Liver (tissue), 9 donors: ENCODE data around the gene RNF212. TPM values are rescaled to one million over a fixed set of nuclear protein-coding genes. Genes with fewer than 3 reads are reported as not detected.

Source experiments
- DNase-seq: peaks from one replicate; pipeline ENCODE4 v3.0.0-alpha.2; 2017; ENCODE audit warnings: low spot score
- H3K27ac ChIP-seq, 2 donors: one replicate each; pipeline ENCODE4 v1.7.0; 2013; ENCODE audit warnings: inconsistent platforms in 2 of 2, low read length in 2 of 2, control low read depth in 1 of 2, low read depth in 1 of 2, mild to moderate bottlenecking in 1 of 2
- H3K27me3 ChIP-seq, 4 donors: one replicate each; pipeline versions ENCODE4 v1.6.1 to v1.7.0; 2013; ENCODE audit warnings: low read length in 3 of 4, inconsistent platforms in 1 of 4, mild to moderate bottlenecking in 1 of 4, moderate library complexity in 1 of 4; ENCODE audit not compliant: control insufficient read depth in 4 of 4, insufficient read depth in 4 of 4
- H3K36me3 ChIP-seq, 4 donors: one replicate each; pipeline versions ENCODE4 v1.6.1 to v1.7.0; 2013; ENCODE audit warnings: low read length in 3 of 4, mild to moderate bottlenecking in 3 of 4, low read depth in 1 of 4, moderate library complexity in 1 of 4; ENCODE audit not compliant: control insufficient read depth in 4 of 4, insufficient read depth in 3 of 4
- H3K4me1 ChIP-seq, 4 donors: one replicate each; pipeline versions ENCODE4 v1.6.1 to v1.7.0; 2013; ENCODE audit warnings: low read length in 3 of 4, mild to moderate bottlenecking in 3 of 4, moderate library complexity in 1 of 4; ENCODE audit not compliant: control insufficient read depth in 4 of 4, insufficient read depth in 4 of 4
- H3K4me3 ChIP-seq, 3 donors: one replicate each; pipeline versions ENCODE4 v1.6.1 to v1.7.0; 2013; ENCODE audit warnings: low read length in 3 of 3, control low read depth in 1 of 3, low read depth in 1 of 3, mild to moderate bottlenecking in 1 of 3
- H3K9ac ChIP-seq, 2 donors: one replicate each; pipeline ENCODE4 v1.7.0; 2013; ENCODE audit warnings: low read length in 2 of 2, mild to moderate bottlenecking in 2 of 2, moderate library complexity in 2 of 2, control low read depth in 1 of 2, low read depth in 1 of 2
- H3K9me3 ChIP-seq, 4 donors: one replicate each; pipeline versions ENCODE4 v1.6.1 to v1.7.0; 2013; ENCODE audit warnings: low read length in 3 of 4; ENCODE audit not compliant: control insufficient read depth in 4 of 4
- ATF3 ChIP-seq: IDR thresholded peaks from 2 replicates; pipeline ENCODE4 v1.6.1; 2016; ENCODE audit warnings: antibody characterized with exemption
- CTCF ChIP-seq: fragments of 150-350 bp; IDR thresholded peaks from 2 replicates; pipeline ENCODE4 v1.5.1; 2017; ENCODE audit warnings: improper control_type of control experiment, low read depth, low read length; ENCODE audit not compliant: missing input control
- EGR1 ChIP-seq, 2 donors: IDR thresholded peaks; 2 replicates each; pipeline ENCODE4 v1.6.1; 2016 to 2018; ENCODE audit warnings: antibody characterized with exemption in 2 of 2, low read depth in 2 of 2
- FOXA2 ChIP-seq: IDR thresholded peaks from 2 replicates; pipeline ENCODE4 v1.6.1; 2016; ENCODE audit warnings: antibody characterized with exemption
- HNF4A ChIP-seq, 2 donors: conservative IDR thresholded peaks; 2 replicates each; pipeline ENCODE4 v1.6.1; 2016; ENCODE audit warnings: antibody characterized with exemption in 2 of 2, mild to moderate bottlenecking in 2 of 2
- HNF4G ChIP-seq: IDR thresholded peaks from 2 replicates; pipeline ENCODE4 v1.6.1; 2016; ENCODE audit warnings: antibody characterized with exemption
- JUND ChIP-seq, 2 donors: IDR thresholded peaks; 2 replicates each; pipeline ENCODE4 v1.6.1; 2016; ENCODE audit warnings: antibody characterized with exemption in 2 of 2
- NR2F2 ChIP-seq: IDR thresholded peaks from 2 replicates; pipeline ENCODE4 v1.6.1; 2016; ENCODE audit warnings: antibody characterized with exemption
- REST ChIP-seq: IDR thresholded peaks from 2 replicates; pipeline ENCODE4 v1.6.1; 2016; ENCODE audit warnings: antibody characterized with exemption, mild to moderate bottlenecking
- RXRA ChIP-seq, 2 donors: IDR thresholded peaks; 2 replicates each; pipeline ENCODE4 v1.6.1; 2017 to 2018; ENCODE audit warnings: antibody characterized with exemption in 2 of 2, mild to moderate bottlenecking in 1 of 2
- SP1 ChIP-seq: IDR thresholded peaks from 2 replicates; pipeline ENCODE4 v1.6.1; 2018; ENCODE audit warnings: antibody characterized with exemption, mild to moderate bottlenecking
- TAF1 ChIP-seq: conservative IDR thresholded peaks from 2 replicates; pipeline ENCODE4 v1.6.1; 2016; ENCODE audit warnings: antibody characterized with exemption, mild to moderate bottlenecking
- YY1 ChIP-seq: IDR thresholded peaks from 2 replicates; pipeline ENCODE4 v1.6.1; 2016; ENCODE audit warnings: antibody characterized with exemption, mild to moderate bottlenecking
- ZBTB33 ChIP-seq: IDR thresholded peaks from 2 replicates; pipeline ENCODE4 v1.6.1; 2016; ENCODE audit warnings: antibody characterized with exemption
- WGBS: extraction: QIAGEN DNeasy Blood & Tissue Kit; methylation state at CpG from one replicate; pipeline ENCODE4 v1.1.7; 2013; 5-methylcytosine and 5-hydroxymethylcytosine counted together
- polyA plus RNA-seq, 2 donors: library from polyadenylated mRNA; stranded (reverse) in 1 of 2; unstranded in 1 of 2; fragments of 200-250 nt in 1 of 2; fragments of >200 nt in 1 of 2; fragmentation: Nextera tagmentation in 1 of 2; extraction: Ambion mirVana in 1 of 2; gene quantifications; one replicate each; pipeline versions ENCODE4 v1.2.1 to v1.2.3, GENCODE V29; 2013 to 2015
- total RNA-seq, 2 donors: library from RNA; depleted of rRNA; stranded (reverse); fragments of >200 nt; gene quantifications; one replicate each; pipeline ENCODE4 v1.2.3, GENCODE V29; 2014
- TF ChIP-seq, protein P1 (sequence below): IDR thresholded peaks from 2 replicates; pipeline ENCODE4 v1.6.1; 2016; ENCODE audit warnings: antibody characterized with exemption
- donor health status: healthy.
- donor health status: healthy.
- donor health status: healthy.
- donor health status: healthy.
- donor health status: healthy.

Gene RNF212
- total and polyA plus RNA-seq, 4 donors = 0.32 to 0.47 (median 0.38) TPM; not detected in 1

GRCh38 chr4:1035510-1035909 lies 77.9 kb downstream of the RNF212 start:
- no peak overlapping the region for H3K27ac ChIP-seq
- WGBS = 82% methylated on average over 26 of the region's 26 CpGs
- H3K4me1 ChIP-seq = no peaks in the 10 kb centered on the region
- H3K9ac ChIP-seq = no peak overlapping the region
- H3K9me3 ChIP-seq = no peaks in the 10 kb centered on the region
- H3K36me3 ChIP-seq = no peaks in the 10 kb centered on the region
- TF ChIP-seq RXRA (IDR thresholded peaks at IDR 0.05) (no peak), JUND (IDR thresholded peaks at IDR 0.05) (no peak), REST (no peak), YY1 (no peak), NR2F2 (no peak), EGR1 (IDR thresholded peaks at IDR 0.05; ENCODE audit: low read depth in 2 of 2) (no peak), SP1 (no peak)
- TF ChIP-seq, protein P1, sequence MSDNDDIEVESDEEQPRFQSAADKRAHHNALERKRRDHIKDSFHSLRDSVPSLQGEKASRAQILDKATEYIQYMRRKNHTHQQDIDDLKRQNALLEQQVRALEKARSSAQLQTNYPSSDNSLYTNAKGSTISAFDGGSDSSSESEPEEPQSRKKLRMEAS = no peak
- peaks cover 0 to 3% (median 0%) of the 10 kb centered on the region in 4 donors for H3K27me3 ChIP-seq
- DNase-seq = no peak
- H3K4me3 ChIP-seq = no peak overlapping the region

GRCh38 chr4:1033840-1034551 lies 79.4 kb downstream of the RNF212 start:
- Histone ChIP-seq H3K27me3 (peaks cover 0 to 3% (median 0%) of the 10 kb centered on the region in 4 donors), H3K9me3 (no peaks in the 10 kb centered on the region), H3K36me3 (no peaks in the 10 kb centered on the region), H3K9ac (no peak overlapping the region), H3K27ac (no peak overlapping the region), H3K4me1 (no peaks in the 10 kb centered on the region), H3K4me3 (no peak overlapping the region)
- no peak for DNase-seq
- WGBS = 69% methylated on average over 35 of the region's 35 CpGs
- TF ChIP-seq FOXA2 (no peak), ZBTB33 (no peak), NR2F2 (no peak), JUND (IDR thresholded peaks at IDR 0.05) (no peak), HNF4A (conservative IDR thresholded peaks at IDR 0.05) (no peak), REST (no peak), CTCF (no peak), TAF1 (no peak), SP1 (no peak), EGR1 (IDR thresholded peaks at IDR 0.05; ENCODE audit: low read depth in 2 of 2) (no peak), ATF3 (no peak), HNF4G (no peak)
- TF ChIP-seq, protein P1 = no peak
